DND-41 (cell line): Measurements from ENCODE around the gene OGN.

ENCODE experiments used
- ATAC-seq: fragments of 200-7000 bp; cut with Tn5 transposase; 3 replicates; pipeline ENCODE4 v1.9.1; 2021; ENCODE audit warnings: low read depth; ENCODE audit not compliant: insufficient read depth
- DNase-seq: peaks from one replicate; pipeline ENCODE4 v3.0.0-alpha.2; 2020
- H2AFZ ChIP-seq: 2 replicates; pipeline ENCODE4 v1.6.0; 2012; ENCODE audit warnings: low read depth, low read length
- H3K27ac ChIP-seq: 2 replicates; pipeline ENCODE4 v1.5.1; 2012; ENCODE audit warnings: low read length, inconsistent platforms
- H3K27me3 ChIP-seq: fragments of 200-600 bp; sonication (generic); 2 replicates; pipeline ENCODE4 v1.6.0; 2012; ENCODE audit warnings: low read length, mild to moderate bottlenecking, inconsistent platforms; ENCODE audit not compliant: insufficient read depth, poor library complexity
- H3K36me3 ChIP-seq: 2 replicates; pipeline ENCODE4 v1.5.1; 2012; ENCODE audit warnings: low read length, inconsistent platforms; ENCODE audit not compliant: insufficient read depth
- H3K4me1 ChIP-seq: 2 replicates; pipeline ENCODE4 v1.5.1; 2012; ENCODE audit warnings: mild to moderate bottlenecking, low read length; ENCODE audit not compliant: insufficient read depth
- H3K4me2 ChIP-seq: 2 replicates; pipeline ENCODE4 v1.6.0; 2012; ENCODE audit warnings: mild to moderate bottlenecking, moderate library complexity, low read length, inconsistent platforms; ENCODE audit not compliant: insufficient read depth
- H3K4me3 ChIP-seq, 2 experiments: fragments of 200-600 bp in 1 of 2; shearing (Covaris generic) in 1 of 2; 2 replicates each; pipeline ENCODE4 v1.5.1; 2012 to 2016; ENCODE audit warnings: inconsistent platforms in 2 of 2, low read length in 2 of 2, mild to moderate bottlenecking in 2 of 2, low read depth in 1 of 2, moderate library complexity in 1 of 2
- H3K79me2 ChIP-seq: 2 replicates; pipeline ENCODE4 v1.6.0; 2012; ENCODE audit warnings: low read length, inconsistent platforms; ENCODE audit not compliant: insufficient read depth
- H3K9ac ChIP-seq: 2 replicates; pipeline ENCODE4 v1.6.0; 2012; ENCODE audit warnings: low read depth, mild to moderate bottlenecking, inconsistent platforms, low read length, moderate library complexity
- H3K9me3 ChIP-seq: 2 replicates; pipeline ENCODE4 v1.5.1; 2012; ENCODE audit warnings: low read length, moderate library complexity, mild to moderate bottlenecking, inconsistent platforms; ENCODE audit not compliant: insufficient read depth, severe bottlenecking
- H4K20me1 ChIP-seq: 2 replicates; pipeline ENCODE4 v1.6.0; 2012; ENCODE audit warnings: low read length; ENCODE audit not compliant: insufficient read depth
- CTCF ChIP-seq: IDR thresholded peaks from 2 replicates; pipeline ENCODE4 v1.5.1; 2012; ENCODE audit warnings: borderline replicate concordance, low read length, moderate library complexity, mild to moderate bottlenecking; ENCODE audit not compliant: poor library complexity, severe bottlenecking; ENCODE audit errors: extremely low read depth
- EZH2 ChIP-seq: IDR thresholded peaks from 3 replicates; pipeline ENCODE4 v1.6.1; 2012; ENCODE audit warnings: borderline replicate concordance, low read depth, mild to moderate bottlenecking, moderate library complexity, low read length, inconsistent platforms; ENCODE audit not compliant: severe bottlenecking

OGN gene

GRCh38 chr9:92392690-92393089, 11.7 kb downstream of the OGN start:
- no peak overlapping the region for H2AFZ ChIP-seq
- H3K36me3 ChIP-seq = no peaks in the 10 kb centered on the region
- H3K4me1 ChIP-seq = no peaks in the 10 kb centered on the region
- no peak overlapping the region for H3K4me3 ChIP-seq
- DNase-seq (no peak), ATAC-seq (no peak)
- no peak overlapping the region for H3K9ac ChIP-seq
- H3K27me3 ChIP-seq = no peaks in the 10 kb centered on the region
- no peak overlapping the region for H3K4me2 ChIP-seq
- no peak overlapping the region for H3K27ac ChIP-seq
- TF ChIP-seq EZH2 = no peak
- no peak for TF ChIP-seq CTCF
- no peaks in the 10 kb centered on the region for H4K20me1 ChIP-seq
- no peaks in the 10 kb centered on the region for H3K79me2 ChIP-seq
- H3K9me3 ChIP-seq = no peaks in the 10 kb centered on the region

- Histone ChIP-seq H3K4me1 (no peaks in the 10 kb centered on the region), H3K36me3 (peaks cover 12% of the 10 kb centered on the region; the same call in 1 of the 2 replicates), H2AFZ (no peak overlapping the region), H3K4me2 (no peak overlapping the region), H3K4me3 (no peak overlapping the region), H4K20me1 (no peaks in the 10 kb centered on the region), H3K27ac (no peak overlapping the region), H3K9ac (no peak overlapping the region), H3K9me3 (no peaks in the 10 kb centered on the region), H3K79me2 (no peaks in the 10 kb centered on the region), H3K27me3 (no peaks in the 10 kb centered on the region)
- TF ChIP-seq EZH2 = no peak
- TF ChIP-seq CTCF = no peak
- ATAC-seq (no peak), DNase-seq (no peak)
These were observed 18.4 kb downstream of the OGN start for GRCh38 chr9:92385953-92386352.

GRCh38 chr9:92385477-92385876, 18.9 kb downstream of the OGN start:
- Histone ChIP-seq H3K36me3 (peaks cover 16% of the 10 kb centered on the region; the same call in 1 of the 2 replicates), H4K20me1 (no peaks in the 10 kb centered on the region), H3K27ac (no peak overlapping the region), H3K9ac (no peak overlapping the region), H3K4me3 (no peak overlapping the region), H3K27me3 (no peaks in the 10 kb centered on the region), H3K4me1 (no peaks in the 10 kb centered on the region), H3K9me3 (no peaks in the 10 kb centered on the region), H3K4me2 (no peak overlapping the region), H3K79me2 (no peaks in the 10 kb centered on the region), H2AFZ (no peak overlapping the region)
- TF ChIP-seq EZH2 (no peak), CTCF (no peak)
- no peak for DNase-seq
- no peak for ATAC-seq

GRCh38 chr9:92385001-92385400, 19.4 kb downstream of the OGN start:
- no peaks in the 10 kb centered on the region for H3K9me3 ChIP-seq
- H3K27me3 ChIP-seq = no peaks in the 10 kb centered on the region
- H3K79me2 ChIP-seq = no peaks in the 10 kb centered on the region
- no peak overlapping the region for H2AFZ ChIP-seq
- no peak for ATAC-seq
- H4K20me1 ChIP-seq = no peaks in the 10 kb centered on the region
- H3K9ac ChIP-seq = no peak overlapping the region
- DNase-seq = no peak
- TF ChIP-seq EZH2 (no peak), CTCF (no peak)
- no peak overlapping the region for H3K27ac ChIP-seq
- H3K4me1 ChIP-seq = no peaks in the 10 kb centered on the region
- peaks cover 21% of the 10 kb centered on the region for H3K36me3 ChIP-seq
- H3K4me2 ChIP-seq = no peak overlapping the region
- no peak overlapping the region for H3K4me3 ChIP-seq
